ENCODE measurements around the gene FYB2.
"Not testable (repeated sequence)": the region's sequence is repeated elsewhere in the genome, so short reads cannot be mapped to it uniquely, and the experiment has no call there.

Gene FYB2

DNA sequence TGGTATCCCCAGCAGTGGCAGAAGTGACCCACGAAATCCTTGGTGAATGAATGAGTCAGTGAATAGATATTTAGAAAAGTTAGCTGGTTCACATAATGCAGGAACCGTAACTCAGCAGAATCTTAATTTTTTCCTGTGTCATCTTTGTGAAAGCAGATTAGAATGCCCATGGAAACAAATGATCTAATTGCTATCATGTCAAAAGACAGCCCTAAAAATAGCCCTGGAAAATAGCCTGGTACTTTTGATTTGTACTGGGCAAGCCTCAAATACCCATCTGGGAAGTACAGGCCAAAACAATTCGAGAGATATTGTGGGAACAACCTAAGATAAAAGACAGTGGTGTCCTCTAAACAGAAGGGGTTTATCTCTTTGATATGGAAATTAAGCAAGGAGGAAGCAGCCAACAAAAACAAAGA lies 21.1 kb downstream of the FYB2 start:
- intact Hi-C loops (cut with DNase I), result no loop called here
- DNase-seq, result no peak

DNA sequence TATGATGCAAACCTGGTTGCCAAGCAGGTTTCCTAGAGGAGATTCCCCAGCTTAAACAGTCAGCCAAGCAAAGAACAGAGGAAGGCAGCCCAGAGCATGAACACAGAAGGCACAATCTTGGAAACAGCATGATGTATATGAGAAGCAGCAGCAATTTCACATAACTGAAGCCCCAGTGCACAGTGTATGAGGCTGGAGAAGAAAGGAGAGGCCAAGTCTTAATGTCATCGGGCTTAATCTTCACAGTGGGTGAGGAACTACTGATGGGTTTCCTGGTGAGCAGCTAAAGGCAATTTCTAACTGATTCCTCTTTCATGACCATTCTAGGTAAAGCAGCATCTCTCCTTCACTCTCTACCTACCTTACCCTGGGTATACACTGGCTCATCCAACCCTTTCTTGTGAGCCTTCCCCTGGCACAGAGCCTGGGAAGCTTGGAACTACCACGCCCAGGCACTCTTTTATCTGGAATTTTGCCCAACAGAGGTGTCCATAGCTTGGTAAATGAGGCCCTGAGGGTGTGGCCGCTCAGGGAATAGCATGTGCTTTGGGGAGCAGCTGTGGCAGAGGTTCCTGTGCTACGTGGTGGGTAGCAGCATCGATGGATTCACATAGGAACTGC lies 22.0 kb downstream of the FYB2 start:
- intact Hi-C loops (cut with DNase I), result no loop called here
- DNase-seq, result no peak

- intact Hi-C loops (cut with DNase I), result no loop called here
- no peak for DNase-seq
Measured at GRCh38 chr1:56795870-56796269, 23.3 kb downstream of the FYB2 start.

- intact Hi-C loops (cut with DNase I), result no loop called here
- no peak for DNase-seq
Measured at GRCh38 chr1:56790036-56790435, 29.2 kb downstream of the FYB2 start.

DNA sequence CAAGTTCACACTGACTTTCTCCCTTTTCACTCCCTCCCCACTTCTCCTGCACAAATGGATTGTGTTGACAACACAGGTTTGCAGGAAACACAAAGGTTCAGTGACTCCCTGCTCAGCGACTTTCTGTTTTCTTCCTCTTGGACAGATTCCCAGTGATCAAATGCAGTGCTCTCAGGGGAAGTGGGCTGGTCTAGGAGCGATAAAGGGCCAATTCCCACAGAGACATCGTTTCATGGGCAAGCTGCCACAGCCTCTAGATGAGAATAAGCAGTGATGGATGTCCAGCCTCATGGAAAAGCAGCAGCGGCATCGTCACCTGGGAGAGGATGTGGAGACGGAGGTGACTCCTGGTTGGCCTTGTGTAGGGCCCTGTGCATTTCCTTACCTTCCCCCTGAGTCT lies 30.6 kb downstream of the FYB2 start:
- no peak for DNase-seq
- intact Hi-C loops (cut with DNase I), result no loop called here

DNA sequence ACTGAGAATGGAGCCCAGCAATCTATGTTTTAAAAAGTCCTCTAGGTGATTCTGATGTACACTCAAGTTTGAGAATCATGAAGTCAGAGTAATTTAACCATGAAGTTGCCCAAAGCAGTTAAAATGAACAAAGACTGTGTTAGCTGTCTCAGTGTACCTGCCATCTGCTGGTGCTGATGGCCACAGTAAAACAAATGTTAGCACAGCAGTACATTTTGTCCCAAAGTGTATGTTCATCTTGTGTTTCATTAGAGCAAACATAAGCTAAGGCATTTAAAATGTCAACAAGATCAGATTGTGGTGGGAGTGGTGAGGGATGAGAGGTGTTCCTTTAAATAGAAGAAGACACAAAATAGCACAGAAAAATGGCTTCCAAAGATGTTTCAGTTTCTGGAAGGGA lies 31.1 kb downstream of the FYB2 start:
- intact Hi-C loops (cut with DNase I), result no loop called here
- no peak for DNase-seq

- intact Hi-C loops (cut with DNase I), result no loop called here
Measured at GRCh38 chr1:56787330-56787729, 31.9 kb downstream of the FYB2 start.

GRCh38 chr1:56782773-56783172 lies 36.4 kb downstream of the FYB2 start:
- no peak for DNase-seq
- intact Hi-C loops (cut with DNase I), result no loop called here

More at GRCh38 chr1:56787330-56787729, 31.9 kb downstream of the FYB2 start:
- no peak for DNase-seq

DNA sequence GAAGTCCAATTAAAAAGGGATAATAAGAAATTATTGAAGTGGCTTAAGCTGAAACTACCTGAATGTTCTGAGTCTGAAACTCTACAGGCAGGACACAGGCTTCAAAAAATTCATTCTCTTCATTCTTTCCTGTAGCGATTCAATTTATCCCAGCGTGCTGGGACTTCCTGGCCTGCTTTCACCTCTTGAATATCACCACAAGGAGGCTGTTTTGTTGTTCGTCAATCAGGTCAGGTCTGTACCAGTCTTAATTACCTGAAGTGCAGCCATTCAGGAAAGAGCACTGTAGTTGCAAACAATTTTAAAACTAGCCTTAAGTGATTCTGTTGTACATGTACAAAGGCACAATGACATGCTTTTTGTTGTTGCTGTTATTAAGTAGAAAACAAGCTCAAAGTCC lies 38.4 kb downstream of the FYB2 start:
- DNase-seq, result no peak
- intact Hi-C loops (cut with DNase I), result no loop called here

DNA sequence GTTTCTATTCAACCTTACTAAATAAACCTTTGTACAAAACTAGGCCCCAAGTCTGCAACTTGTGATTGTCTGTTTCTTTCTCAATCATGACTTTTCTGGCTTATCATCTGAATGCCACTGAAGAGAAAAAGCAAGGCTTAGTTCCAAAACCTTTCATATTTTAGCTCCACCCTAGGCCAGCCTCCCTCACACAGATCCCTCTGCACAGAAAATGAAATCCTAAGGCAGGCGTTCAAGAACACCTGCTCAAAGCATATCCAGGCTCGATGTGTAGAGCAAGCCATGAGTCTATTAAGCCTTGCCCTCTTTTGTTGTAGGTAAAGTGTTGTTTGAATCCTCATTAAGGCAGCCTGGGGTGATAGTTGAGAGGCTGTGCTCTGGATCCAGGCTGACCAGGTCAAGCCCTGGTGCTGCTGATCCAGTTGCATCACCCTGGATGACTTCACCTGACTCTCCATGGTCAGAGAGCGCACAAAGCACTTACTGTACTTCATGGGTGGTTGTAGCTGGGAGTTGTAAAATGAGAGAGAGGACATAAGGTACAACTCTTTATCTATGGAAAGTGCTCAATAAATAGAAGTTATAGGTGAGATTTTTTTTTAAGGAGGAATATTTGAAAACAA lies 39.0 kb downstream of the FYB2 start:
- DNase-seq, result no peak
- intact Hi-C loops (cut with DNase I), result no loop called here

GRCh38 chr1:56777972-56778371 lies 41.2 kb downstream of the FYB2 start:
- DNase-seq, result no peak
- intact Hi-C loops (cut with DNase I), result no loop called here

DNA sequence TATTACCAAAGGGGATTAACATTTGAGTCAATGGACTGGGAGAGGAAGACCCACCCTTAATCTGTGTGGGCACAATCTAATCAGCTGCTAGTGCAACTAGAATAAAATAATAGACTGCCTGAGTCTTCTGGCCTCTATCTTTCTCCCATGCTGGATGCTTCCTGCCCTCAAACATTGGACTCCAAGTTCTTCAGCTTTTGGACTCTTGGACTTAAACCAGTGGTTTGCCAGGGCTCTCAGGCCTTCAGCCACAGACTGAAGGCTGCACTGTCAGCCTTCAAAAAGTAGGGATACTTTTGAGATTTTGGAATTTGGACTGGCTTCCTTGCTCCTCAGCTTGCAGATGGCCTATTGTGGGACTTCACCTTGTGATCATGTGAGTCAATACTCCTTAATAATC lies 44.5 kb downstream of the FYB2 start:
- DNase-seq; intact Hi-C loops (cut with DNase I): not testable (repeated sequence)

DNA sequence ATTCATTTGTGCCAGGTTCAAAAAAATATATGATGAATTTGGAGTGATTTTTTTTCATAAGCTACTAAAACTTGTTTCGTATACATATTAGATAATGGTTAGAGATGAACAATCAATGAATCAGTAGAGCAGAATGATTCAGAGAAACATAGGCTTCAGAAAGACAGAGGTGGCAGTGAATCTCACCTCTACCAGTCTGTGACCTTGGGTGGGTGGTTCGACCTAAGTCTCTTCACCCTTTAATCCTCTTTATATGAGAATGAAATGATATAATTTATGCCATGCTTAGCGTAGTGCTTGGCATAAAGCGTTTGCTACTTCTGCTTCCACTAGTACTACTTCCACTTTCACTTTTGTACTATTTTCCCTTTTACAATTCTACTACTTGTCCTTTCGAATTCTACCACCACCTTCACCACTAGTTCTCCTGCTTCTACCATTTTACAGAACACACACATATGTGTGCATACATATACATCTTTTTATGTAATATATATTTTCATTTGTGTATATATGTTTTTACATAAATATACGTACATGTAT lies 45.1 kb downstream of the FYB2 start:
- DNase-seq, result no peak
- intact Hi-C loops (cut with DNase I), result no loop called here

DNA sequence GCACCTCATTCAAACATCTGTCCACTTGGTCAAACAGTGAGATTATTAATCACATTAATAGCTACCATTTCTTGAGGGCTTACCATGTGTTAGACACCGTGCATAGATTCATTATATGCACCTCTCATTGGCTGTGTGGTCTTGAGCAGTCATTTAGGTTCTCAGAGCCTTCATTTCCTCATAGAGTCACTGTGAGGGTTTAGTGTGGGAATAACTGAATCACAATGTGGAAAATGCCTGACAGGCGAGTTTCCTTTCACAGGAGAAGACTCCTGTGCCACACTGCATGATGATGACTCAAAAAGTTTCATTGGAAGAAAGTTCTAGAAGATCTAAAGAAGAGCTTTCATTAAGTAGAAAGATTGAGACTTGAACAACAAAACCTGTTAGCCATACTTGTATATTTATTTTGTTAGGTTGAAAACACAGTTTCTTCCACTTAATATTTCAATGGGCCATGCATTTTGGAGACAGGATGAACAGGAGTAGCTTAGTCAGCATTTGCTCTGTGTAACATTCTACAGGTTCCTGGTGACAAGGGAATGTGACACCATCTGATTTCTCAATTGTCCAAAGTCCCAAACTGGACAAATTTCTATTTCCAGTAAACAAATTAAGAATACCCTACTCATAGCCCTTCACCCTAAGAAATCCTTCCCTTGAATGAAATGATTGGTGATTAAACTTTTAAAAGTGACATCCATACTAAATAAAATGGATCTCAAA lies 45.7 kb downstream of the FYB2 start:
- intact Hi-C loops (cut with DNase I), result no loop called here
- no peak for DNase-seq

DNA sequence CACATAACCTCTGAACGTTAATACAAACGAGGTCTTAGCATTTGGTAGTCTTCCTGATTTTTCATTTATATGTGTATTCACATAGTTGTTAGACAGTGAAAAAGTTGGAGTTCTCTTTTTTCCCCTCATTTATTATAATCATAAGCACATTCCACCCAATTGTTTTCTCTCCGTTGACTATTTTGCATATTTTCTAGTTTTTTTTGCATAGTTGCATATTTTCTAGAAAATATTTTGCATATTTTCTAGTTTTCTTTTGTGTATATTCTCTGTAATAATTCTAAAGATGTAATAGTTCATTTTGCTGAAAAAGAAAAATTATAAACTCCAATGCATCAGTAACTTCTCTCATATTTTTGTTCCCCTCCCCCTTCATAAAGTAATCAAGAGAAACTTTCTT lies 47.5 kb downstream of the FYB2 start:
- intact Hi-C loops (cut with DNase I), result no loop called here
- DNase-seq, result no peak

DNA sequence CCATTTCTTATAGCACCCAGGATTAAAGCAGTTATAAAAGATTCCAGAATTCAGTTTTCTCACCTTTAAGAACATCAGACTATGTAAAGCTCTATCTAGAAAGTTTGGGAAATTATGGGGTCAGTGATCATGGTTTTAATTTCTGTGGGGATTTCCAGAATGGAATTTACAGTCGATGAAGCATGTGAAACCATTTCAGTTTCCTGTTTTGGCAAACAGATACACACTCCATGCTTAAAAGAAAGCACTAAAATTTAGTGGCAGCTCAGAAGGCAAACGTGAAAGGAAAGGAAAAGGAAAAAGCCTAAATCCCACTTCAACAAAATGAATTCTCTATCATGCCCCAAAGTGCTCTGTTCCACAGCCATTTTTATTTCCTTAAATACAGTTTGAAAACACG lies 60.4 kb downstream of the FYB2 start:
- intact Hi-C loops (cut with DNase I), result no loop called here
- no peak for DNase-seq

DNA sequence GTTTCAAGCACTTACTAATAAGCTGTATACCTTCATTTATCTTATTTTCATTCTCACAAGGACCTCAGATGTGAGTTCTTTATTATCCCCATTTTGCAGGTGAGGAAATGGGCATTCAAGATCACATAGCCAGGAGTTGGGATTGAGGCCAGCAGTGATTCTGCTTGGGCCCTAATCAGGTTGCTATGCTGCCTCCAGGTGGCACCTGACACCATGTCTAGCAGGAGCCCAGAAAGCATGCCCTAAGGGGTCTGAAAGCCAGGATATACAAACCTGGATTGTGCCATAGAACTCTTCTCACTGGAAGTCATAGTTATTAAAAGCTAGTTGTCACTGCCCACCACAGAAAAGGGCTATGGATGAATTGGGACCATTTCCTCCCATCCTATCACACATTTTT lies 61.1 kb downstream of the FYB2 start:
- intact Hi-C loops (cut with DNase I), result no loop called here
- peak in 1 of 10 donors; percentile 8 for DNase-seq

- no peak for DNase-seq
- intact Hi-C loops (cut with DNase I), result no loop called here
Measured at GRCh38 chr1:56755911-56756310, 63.3 kb downstream of the FYB2 start.

DNA sequence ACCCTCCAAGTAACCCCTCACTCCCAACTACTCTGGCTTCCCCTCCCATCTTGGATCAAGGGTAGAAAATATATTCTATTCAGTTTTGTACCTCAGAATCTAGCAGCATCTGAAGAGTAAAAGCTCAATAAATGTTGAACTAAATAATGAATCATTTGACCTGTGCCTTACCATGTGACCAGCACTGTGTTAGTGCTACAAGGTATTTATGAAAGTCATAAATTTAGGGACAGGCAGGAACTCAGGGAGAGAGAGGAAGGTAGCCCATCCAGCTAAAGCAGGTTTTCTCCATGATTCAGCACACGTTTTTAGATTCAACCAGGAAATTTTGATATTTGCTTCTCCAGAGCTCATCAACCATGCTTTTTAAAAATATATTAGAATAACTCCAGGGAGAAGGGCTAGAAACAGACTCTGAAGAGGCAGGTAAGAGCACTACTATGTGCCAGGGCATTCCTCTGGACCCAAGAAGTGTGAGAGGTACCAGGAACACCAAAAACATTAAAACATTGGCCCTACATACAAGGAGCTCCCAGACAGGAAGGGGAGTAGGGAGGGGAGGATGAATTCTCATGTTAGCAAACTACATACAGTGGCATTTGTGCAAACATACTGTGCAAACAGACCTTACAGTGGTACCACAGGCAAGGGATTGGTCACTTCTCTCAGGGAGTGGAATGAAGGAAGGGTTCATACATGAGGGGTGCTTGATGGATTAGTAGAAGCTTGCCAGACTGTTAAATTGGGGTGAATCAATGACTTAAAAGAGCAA lies 64.3 kb downstream of the FYB2 start:
- intact Hi-C loops (cut with DNase I), result no loop called here
- DNase-seq, result no peak

GRCh38 chr1:56745231-56745630 lies 74.0 kb downstream of the FYB2 start:
- DNase-seq, result no peak
- intact Hi-C loops (cut with DNase I), result no loop called here

GRCh38 chr1:56728964-56729363 lies 90.2 kb downstream of the FYB2 start:
- intact Hi-C loops (cut with DNase I), result no loop called here
- no peak for DNase-seq

Measured in posterior cingulate gyrus (tissue), 11 donors.